Neural cell (in vitro differentiated cells): ENCODE data around the gene PABPC1L.

Experiments used
- CTCF ChIP-seq: fragments of 450-650 bp; IDR thresholded peaks from 2 replicates; pipeline ENCODE4 v1.5.1; 2014; ENCODE audit warnings: antibody characterized with exemption, mild to moderate bottlenecking, moderate library complexity; ENCODE audit not compliant: poor library complexity, severe bottlenecking
- EP300 ChIP-seq: fragments of 450-650 bp; conservative IDR thresholded peaks from 2 replicates; pipeline ENCODE4 v1.6.1; 2014; ENCODE audit warnings: antibody characterized with exemption, mild to moderate bottlenecking, moderate library complexity; ENCODE audit not compliant: poor library complexity, severe bottlenecking
- EZH2 ChIP-seq: fragments of 200-600, 300-800 bp; shearing (Covaris generic), sonication (generic); IDR thresholded peaks from 2 replicates; pipeline ENCODE4 v1.6.1; 2014; ENCODE audit warnings: antibody characterized with exemption, low read length, borderline replicate concordance, mild to moderate bottlenecking; ENCODE audit not compliant: insufficient read depth, poor library complexity, severe bottlenecking
- REST ChIP-seq: IDR thresholded peaks from 2 replicates; pipeline ENCODE4 v1.6.1; 2012; ENCODE audit warnings: borderline replicate concordance
- TAF1 ChIP-seq: IDR thresholded peaks from 2 replicates; pipeline ENCODE4 v1.6.1; 2012; ENCODE audit warnings: low read depth

GRCh38 chr20:44909872-44910689 is at the start of gene PABPC1L:
- no peak for TF ChIP-seq REST
- no peak for TF ChIP-seq CTCF
- no peak for TF ChIP-seq EP300
- TF ChIP-seq EZH2 = no peak
- TF ChIP-seq TAF1 = no peak
